ENCODE results near the gene PXN.

DNA sequence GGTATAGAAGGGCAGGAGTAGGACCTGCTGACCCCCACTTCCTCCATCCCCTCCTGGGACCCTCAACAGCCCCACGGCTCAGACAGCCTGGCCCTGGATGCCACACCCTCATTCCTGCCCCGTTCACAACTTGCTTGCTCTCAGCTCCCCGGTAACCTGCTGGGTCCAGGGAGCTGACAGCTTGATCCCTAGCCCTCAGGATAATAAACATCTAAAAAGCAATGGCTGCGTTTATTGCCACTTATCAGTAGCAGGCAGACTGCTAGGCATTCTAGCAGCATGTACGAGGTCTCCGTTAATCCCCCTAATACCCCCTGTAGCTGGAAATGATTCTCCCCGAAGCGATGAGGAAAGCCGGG is 40.4 kb downstream of the PXN start:
- TF ChIP-seq, protein P1, sequence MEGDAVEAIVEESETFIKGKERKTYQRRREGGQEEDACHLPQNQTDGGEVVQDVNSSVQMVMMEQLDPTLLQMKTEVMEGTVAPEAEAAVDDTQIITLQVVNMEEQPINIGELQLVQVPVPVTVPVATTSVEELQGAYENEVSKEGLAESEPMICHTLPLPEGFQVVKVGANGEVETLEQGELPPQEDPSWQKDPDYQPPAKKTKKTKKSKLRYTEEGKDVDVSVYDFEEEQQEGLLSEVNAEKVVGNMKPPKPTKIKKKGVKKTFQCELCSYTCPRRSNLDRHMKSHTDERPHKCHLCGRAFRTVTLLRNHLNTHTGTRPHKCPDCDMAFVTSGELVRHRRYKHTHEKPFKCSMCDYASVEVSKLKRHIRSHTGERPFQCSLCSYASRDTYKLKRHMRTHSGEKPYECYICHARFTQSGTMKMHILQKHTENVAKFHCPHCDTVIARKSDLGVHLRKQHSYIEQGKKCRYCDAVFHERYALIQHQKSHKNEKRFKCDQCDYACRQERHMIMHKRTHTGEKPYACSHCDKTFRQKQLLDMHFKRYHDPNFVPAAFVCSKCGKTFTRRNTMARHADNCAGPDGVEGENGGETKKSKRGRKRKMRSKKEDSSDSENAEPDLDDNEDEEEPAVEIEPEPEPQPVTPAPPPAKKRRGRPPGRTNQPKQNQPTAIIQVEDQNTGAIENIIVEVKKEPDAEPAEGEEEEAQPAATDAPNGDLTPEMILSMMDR (conservative IDR thresholded peaks at IDR 0.05 in 1 of 2, IDR thresholded peaks at IDR 0.05 in 1 of 2; ENCODE audit: extremely low read depth in 1 of 2, insufficient read depth in 1 of 2, low read depth in 1 of 2, low read length in 2 of 2) = no peak
- TF ChIP-seq EZH2 (IDR thresholded peaks at IDR 0.05; ENCODE audit: borderline replicate concordance, low read length) = no peak
